ENCODE results near the gene RBP3.

RBP3 gene

GRCh38 chr10:47362199-47362598 lies 14.0 kb downstream of the RBP3 start:
- TF ChIP-seq ZNF274 (IDR thresholded peaks at IDR 0.05; ENCODE audit: low read depth, low read length) = no peak
- no peak overlapping the region for H3K4me3 ChIP-seq (ENCODE audit: low read length)

GRCh38 chr10:47363781-47364180 lies 15.6 kb downstream of the RBP3 start:
- H3K4me3 ChIP-seq (ENCODE audit: low read length) = no peak overlapping the region
- TF ChIP-seq ZNF274 (IDR thresholded peaks at IDR 0.05; ENCODE audit: low read depth, low read length) = no peak

- no peak for TF ChIP-seq ZNF274 (IDR thresholded peaks at IDR 0.05; ENCODE audit: low read depth, low read length)
- no peak overlapping the region for H3K4me3 ChIP-seq (ENCODE audit: low read length)
Measured at GRCh38 chr10:47364366-47364765, 16.2 kb downstream of the RBP3 start.

- TF ChIP-seq ZNF274 (IDR thresholded peaks at IDR 0.05; ENCODE audit: low read depth, low read length) = no peak
- H3K4me3 ChIP-seq (ENCODE audit: low read length) = no peak overlapping the region
Measured at GRCh38 chr10:47364911-47365310, 16.7 kb downstream of the RBP3 start.

GRCh38 chr10:47365431-47366180 lies 17.4 kb downstream of the RBP3 start:
- no peak for TF ChIP-seq ZNF274 (IDR thresholded peaks at IDR 0.05; ENCODE audit: low read depth, low read length)
- no peak overlapping the region for H3K4me3 ChIP-seq (ENCODE audit: low read length)

GRCh38 chr10:47366181-47366631 lies 18.0 kb downstream of the RBP3 start:
- TF ChIP-seq ZNF274 (IDR thresholded peaks at IDR 0.05; ENCODE audit: low read depth, low read length) = no peak
- no peak overlapping the region for H3K4me3 ChIP-seq (ENCODE audit: low read length)

GRCh38 chr10:47366731-47367460 lies 18.7 kb downstream of the RBP3 start:
- TF ChIP-seq ZNF274 (IDR thresholded peaks at IDR 0.05; ENCODE audit: low read depth, low read length) = no peak
- H3K4me3 ChIP-seq (ENCODE audit: low read length) = no peak overlapping the region

GRCh38 chr10:47367646-47368045 lies 19.5 kb downstream of the RBP3 start:
- TF ChIP-seq ZNF274 (IDR thresholded peaks at IDR 0.05; ENCODE audit: low read depth, low read length) = no peak
- H3K4me3 ChIP-seq (ENCODE audit: low read length) = no peak overlapping the region

GRCh38 chr10:47368431-47369180 lies 20.4 kb downstream of the RBP3 start:
- TF ChIP-seq ZNF274 (IDR thresholded peaks at IDR 0.05; ENCODE audit: low read depth, low read length) = no peak
- no peak overlapping the region for H3K4me3 ChIP-seq (ENCODE audit: low read length)

- no peak overlapping the region for H3K4me3 ChIP-seq (ENCODE audit: low read length)
- no peak for TF ChIP-seq ZNF274 (IDR thresholded peaks at IDR 0.05; ENCODE audit: low read depth, low read length)
Measured at GRCh38 chr10:47369251-47369894, 21.2 kb downstream of the RBP3 start.

GRCh38 chr10:47370015-47370767 lies 22.0 kb downstream of the RBP3 start:
- TF ChIP-seq ZNF274 (IDR thresholded peaks at IDR 0.05; ENCODE audit: low read depth, low read length) = no peak
- no peak overlapping the region for H3K4me3 ChIP-seq (ENCODE audit: low read length)

- H3K4me3 ChIP-seq (ENCODE audit: low read length) = no peak overlapping the region
- no peak for TF ChIP-seq ZNF274 (IDR thresholded peaks at IDR 0.05; ENCODE audit: low read depth, low read length)
Measured at GRCh38 chr10:47370878-47371277, 22.7 kb downstream of the RBP3 start.

All from GM08714 (cell line).